Measurements from ENCODE around the gene NKAIN2.
"Not testable (repeated sequence)": the region's sequence is repeated elsewhere in the genome, so short reads cannot be mapped to it uniquely, and the experiment has no call there.

The NKAIN2 gene

DNA sequence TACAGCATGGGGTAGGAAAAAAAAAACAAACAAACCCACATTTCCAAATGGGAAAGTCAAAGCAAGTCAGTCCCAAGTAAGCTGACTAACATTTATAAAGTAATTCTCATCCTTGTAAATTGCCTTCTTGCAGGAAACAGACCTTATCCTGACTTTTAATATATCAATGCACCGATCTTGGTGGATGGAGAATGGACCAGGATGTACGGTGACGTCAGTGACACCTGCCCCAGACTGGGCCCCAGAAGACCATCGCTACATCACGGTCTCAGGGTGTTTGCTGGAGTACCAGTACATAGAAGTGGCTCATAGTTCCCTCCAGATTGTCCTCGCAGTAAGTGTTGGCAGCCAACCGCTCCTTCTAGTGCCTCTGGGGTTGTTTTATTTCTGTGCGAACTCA is 854.4 kb downstream of the NKAIN2 start:
- DNase-seq, result no peak

DNA sequence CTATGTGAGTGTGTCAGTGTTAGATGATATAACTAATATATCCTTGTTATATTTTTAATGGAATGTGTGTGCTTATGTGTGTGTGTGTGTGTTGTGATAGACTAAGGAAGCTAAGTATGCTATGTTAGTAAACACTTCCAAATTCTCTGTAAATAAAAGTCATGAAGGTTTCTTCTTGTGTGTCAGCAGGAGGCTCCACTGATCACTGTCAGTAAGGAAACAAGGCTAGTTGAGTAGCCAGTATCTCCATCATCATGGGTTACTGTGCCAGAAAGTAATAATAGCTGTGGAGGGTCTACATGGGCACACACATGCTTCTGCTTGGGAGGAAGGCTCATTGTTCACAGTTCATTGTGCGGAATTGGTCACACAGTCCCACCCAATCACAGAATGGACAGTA is 855.8 kb downstream of the NKAIN2 start:
- no peak for DNase-seq

DNA sequence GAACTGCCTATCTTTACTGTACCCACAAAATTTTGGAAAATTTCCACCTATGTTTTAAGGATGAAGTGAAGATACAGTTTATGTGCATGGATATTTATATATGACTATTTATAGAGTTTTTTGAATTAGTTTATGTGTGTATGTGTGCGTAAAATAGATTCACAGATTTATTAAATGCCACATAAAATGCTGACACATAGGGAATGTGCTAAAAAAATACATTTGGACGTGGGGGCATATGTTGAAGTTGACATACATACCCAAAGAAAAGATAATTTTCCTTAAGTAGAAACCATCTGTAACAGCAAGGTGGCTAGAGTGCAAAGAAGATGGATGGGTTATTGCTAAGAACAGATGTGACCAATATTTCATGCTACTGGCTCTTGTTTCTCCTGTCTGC is 856.5 kb downstream of the NKAIN2 start:
- DNase-seq, result no peak

DNA sequence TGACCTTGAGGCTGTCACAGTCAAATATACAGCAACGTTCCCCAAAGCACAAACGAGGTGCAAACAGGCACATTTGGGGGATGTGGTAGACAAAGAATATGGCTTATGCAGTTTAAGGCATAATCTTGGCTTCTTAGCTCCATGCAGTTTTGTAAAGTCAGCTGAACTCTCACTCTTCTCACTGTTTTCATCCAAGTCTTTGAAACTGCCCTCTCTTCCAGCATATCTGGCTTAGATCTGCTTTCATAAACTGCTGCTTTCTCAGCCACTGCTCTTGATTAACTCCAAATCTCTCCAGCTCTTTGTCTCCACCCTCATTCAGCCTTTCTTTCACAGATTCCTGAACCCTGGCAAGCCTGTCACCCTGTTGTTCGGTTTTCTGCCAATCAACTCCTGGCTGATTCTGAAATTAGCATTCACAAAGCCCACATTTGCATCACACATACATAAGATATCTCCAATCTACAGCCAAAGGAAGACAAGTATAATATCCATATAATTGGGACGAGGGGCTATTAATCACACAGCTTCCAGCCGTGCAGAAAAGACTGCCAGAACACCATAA is 857.5 kb downstream of the NKAIN2 start:
- DNase-seq, result no peak

DNA sequence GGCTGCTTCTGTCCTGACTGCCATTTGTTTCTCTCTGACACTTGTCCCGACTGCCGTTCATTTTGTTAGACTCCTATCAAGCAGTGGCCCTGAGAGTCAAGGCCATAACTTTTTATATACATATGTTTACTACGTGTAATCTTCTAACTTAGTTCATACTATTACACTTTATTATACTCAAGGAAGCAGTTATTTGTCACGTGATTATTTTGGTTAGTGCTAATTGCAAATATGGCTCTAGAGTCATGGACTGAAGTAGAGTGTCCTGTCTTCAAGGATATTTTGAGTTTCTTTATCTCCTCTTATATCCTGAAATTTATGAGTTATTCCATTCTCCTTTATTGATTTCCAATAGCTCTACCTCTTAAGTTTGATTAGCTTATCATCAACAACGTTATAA is 864.4 kb downstream of the NKAIN2 start:
- DNase-seq, result no peak

DNA sequence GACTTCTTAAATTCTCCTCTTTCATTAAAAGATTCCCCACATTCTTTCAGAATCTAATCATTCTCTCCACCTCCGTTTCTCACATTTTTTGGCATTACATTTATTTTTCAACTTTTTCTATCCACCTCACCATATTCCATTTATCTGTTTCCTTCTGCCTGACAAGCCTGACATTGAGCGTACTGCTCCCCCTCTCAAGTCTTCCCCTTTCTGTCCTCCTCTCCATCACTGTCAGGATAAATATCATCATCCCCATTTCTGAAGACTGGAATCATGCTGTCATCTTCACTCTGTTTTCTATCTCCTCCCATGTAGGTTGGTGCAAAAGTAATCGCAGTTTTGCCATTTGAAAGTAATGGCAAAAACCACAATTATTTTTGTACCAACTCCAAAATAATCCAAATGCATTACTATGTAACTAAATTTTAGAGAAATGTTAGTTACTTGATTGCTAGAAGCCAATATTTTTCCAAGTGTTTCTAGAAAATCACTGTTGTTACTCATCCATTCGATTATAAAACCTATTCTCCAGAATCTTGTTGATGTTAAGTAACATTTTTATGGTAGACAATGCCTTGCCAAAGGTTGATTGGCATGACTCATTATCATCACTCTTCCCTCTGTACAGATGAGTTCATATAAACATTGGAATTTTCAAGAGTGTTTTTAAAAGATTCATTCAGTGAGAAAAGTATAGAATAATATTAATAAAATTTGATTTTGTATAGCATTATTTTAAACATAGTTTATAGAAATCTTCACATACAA is 866.2 kb downstream of the NKAIN2 start:
- no peak for DNase-seq

DNA sequence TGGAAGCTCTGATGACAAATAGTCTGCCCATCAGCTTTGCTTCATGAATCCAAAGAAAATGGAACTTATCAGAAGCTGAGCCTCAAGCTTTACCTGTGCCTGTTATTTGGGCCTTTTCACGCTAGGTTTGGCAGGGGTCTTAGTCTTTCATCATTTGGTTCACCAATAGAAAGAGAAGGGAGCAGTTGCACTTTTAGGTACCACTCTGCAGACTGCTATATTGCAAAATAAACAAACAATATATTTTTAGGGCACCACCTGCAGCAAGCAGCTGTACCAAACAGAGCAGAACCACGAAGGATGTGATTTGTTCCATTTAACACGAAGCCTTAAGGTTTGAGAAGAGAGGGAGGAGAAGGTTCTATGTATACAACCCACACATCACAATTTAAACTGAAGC is 867.1 kb downstream of the NKAIN2 start:
- no peak for DNase-seq

DNA sequence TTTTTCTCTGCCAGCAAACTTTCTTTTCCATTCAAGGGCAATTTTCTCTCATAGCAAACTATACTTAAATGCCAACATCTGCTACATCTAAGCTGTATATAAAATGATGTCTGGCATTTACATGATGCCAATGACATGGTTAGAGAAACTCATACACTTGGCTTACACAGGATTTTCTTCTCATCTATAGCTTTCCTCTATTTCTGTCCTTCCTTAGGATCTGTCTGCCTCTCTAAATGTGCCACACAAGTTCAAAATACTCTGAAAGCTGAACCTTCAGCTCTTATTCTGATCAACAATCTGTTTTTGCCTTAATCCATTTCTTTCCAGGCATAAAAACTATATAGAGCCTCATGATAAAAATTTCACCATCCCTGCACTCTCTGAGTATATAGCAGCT is 867.7 kb downstream of the NKAIN2 start:
- no peak for DNase-seq

DNA sequence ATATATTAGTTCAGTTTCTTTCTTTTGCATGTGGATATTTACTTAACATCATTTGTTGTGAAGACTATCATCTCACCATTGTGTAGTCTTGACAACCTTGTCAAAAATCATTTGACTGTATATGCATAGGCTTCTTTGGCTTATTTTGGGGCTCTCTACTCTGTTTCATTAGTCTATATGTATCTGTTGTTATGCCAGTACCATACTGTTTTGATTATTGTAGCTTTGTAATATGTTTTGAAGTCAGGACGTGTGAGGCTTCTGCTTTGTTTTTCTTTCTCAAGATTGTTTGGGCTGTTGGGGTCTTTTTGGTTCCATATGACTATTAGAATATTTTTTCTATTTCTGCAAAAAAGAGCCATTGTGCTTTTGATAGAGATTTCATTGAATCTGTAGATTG is 870.4 kb downstream of the NKAIN2 start:
- no peak for DNase-seq

DNA sequence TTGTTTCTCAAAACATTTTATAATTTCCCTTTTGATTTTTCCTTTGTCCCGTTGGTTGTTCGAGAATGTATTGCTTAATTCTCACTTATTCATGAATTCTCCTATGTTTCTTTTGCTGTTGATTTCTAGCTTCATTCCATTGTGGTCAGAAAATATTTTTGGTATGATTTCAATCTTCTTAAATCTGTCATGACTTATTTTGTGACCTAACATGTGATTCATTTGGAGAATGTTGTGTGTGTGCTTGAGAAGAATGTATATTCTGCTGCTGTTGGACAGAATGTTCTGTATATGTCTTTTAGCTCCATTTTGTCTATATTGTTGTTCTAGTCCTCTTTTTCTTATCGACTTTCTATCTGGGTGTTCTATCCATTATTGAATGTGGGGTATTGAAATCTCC is 872.4 kb downstream of the NKAIN2 start:
- no peak for DNase-seq

DNA sequence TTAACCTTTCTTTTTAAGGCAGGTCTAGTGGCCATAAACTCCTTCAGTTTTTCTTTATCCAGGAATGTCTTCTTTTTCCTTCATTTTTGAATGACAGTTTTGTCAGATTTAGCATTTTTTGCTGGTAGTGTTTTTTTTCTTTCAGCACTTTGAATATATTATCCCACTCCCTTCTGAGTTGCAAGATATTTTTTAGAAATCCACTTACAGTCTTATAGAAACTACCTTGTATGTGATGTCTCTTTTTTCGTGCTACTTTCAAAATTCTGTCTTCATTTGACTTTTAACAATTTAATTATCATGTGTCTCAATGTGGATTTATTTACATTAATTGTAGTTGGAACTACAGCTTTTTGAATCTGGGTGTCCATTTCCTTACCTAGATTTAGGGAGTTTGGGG is 874.2 kb downstream of the NKAIN2 start:
- DNase-seq, result no peak

DNA sequence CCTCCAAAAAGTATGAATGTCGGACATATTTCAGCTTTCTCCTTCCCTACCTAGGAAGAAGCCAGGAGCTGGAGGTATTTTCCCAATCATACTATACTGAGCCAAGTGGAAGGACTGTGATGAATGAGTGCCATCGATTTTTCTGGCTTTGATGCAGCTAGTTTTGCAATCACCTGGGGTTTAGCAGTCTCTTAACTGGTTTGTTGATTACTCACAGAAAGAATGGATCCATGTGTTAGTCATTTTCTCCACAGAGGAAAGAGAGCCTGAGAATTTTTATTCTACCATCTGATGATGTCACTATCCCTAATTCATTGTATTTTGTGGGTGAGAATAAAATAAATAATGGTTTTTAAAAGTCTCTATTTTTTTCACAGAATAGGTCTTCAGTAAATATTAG is 875.7 kb downstream of the NKAIN2 start:
- DNase-seq, result no peak

DNA sequence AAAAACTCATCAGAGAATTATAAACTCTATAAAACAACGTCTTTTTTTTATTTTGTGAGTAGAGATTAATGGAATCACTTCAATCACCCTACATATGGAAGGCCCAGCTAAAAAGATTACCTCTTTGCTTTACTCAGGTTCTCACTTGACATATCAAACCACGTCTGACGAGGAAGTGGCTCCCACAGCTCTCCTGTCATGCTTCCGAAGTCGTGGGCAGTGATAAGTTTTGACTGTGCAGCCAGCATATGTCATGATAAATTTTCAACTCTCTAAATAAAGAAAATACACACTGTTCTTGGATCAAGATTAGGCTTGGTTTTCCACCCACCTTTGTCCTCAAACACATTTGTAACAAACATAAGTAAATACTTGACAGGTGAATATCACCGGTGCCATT is 879.1 kb downstream of the NKAIN2 start:
- no peak for DNase-seq

DNA sequence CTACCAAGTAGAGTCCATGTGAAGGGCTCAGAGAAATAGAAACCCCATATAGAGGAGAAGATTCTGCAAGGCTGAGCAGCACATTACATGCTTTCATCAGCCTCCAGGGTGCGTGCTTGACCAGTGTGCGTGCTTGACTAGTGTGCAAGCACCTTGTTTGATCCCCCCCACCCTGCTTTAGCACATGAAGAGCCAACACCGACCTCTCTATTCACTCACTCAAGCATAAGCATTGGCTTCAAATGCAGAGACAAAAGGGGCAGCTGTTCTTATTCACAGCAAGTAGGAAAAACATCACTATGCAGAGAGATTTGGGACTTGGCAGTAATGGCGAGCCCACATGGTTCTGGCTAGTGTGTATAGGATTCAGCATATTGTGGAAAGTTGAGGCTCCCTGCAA is 879.8 kb downstream of the NKAIN2 start:
- no peak for DNase-seq

DNA sequence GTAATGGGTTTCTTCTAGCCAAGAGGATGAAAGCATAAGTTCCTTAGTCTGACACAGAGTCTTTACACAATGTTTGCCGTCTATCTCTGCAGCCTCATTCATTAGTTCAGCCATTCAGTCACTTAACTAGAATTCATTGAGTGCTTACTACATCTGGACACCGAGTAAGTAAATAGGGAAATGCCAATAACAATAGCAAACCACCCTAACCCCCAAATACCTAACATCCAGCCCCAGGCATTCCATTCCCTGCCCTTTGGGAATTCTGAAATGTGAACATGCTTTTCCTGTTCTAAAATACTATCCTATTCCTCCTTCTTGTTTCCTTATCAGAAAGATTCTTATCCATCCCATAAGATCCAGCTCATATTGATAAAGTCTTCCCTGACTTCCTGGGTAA is 881.0 kb downstream of the NKAIN2 start:
- no peak for DNase-seq

DNA sequence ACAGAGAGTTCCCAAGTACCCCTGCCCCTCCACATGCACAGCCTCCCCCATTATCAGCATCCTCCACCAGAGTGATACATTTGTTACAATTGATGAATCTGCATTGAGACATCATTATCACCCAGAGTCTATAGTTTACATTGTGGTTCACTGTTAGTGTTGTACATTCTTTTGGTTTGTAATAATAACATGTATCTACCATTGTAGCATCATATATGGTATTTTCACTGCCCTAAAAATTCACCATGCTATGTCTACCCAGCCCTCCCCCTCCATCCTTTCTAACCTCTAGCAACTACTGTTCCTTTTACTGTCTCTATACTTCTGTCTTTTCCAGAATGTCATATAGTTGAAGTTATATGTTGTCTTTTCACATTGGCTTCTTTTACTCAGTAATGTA is 884.7 kb downstream of the NKAIN2 start:
- DNase-seq, result no peak

DNA sequence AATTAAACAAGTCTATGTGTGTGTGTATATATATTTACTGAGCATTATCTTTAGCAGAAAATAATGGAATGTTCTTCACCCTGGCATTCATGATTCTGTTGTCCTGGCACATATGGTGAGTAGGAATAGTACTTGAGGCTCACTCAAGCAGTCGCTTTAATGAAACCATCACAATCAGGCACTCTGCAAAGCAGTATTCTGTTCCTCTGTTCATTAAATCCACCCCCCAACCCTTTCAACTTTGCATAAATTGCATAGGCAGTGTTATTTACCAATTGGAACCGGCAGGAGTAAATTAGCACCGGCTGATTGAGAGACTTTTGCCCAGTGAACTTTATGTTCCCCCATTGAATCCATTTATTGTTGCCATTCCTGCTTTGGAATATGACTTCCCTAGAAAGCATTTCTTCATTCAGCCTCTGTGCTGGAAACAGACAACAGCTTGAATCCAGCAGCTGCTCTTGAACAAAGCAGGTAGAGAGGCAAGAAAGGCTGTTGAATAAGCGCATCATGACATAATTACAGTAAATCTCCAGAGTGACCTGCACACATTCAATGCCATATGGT is 890.6 kb downstream of the NKAIN2 start:
- no peak for DNase-seq

DNA sequence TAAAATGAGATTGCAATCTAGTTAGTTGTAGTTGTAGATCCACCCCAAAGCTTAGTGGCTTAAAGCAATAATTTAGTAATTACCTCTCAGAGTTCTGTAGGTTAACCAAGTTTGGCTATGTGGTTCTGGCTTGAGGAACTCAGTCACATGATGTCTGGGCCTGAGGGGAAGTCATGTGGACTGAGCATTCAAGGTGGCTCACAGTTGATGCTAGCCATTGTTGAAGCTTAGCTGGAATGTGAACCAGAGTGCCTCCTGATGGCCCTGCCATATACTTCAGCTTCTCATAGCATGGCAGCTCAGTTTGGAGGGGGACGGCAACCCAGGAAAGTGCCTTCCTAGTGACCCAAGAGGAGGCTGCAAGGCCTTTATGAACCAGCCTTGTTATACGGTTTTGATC is 895.4 kb downstream of the NKAIN2 start:
- no peak for DNase-seq

DNA sequence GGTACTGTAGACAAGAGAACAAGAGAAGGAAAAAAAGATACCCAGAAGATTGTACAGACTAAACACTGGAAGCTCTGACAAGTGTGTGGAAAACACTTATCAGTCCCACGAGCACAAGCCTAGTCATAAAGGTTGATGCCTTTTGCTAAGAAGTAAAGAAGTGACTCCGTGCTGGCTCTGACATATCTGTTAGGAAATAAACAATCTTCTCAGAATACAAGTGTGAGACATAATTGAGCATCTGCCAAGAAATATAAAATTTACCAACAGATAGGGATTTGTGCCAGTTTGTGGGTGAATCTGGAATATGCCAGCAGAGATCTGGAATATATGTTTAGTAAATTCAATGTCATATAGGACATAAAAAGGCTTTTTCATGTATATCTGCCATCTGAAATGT is 899.9 kb downstream of the NKAIN2 start:
- no peak for DNase-seq

DNA sequence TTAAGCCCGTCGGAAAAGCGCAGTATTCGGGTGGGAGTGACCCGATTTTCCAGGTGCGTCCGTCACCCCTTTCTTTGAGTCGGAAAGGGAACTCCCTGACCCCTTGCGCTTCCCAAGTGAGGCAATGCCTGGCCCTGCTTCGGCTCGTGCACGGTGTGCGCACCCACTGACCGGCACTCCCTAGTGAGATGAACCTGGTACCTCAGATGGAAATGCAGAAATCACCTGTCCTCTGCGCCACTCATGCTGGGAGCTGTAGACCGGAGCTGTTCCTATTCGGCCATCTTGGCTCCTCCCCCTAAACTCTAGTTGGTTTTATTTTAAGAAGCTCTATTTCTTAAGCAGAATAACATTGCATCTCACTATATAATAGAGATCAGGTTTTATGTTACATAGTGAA is 908.9 kb downstream of the NKAIN2 start:
- DNase-seq, result not testable (repeated sequence)

DNA sequence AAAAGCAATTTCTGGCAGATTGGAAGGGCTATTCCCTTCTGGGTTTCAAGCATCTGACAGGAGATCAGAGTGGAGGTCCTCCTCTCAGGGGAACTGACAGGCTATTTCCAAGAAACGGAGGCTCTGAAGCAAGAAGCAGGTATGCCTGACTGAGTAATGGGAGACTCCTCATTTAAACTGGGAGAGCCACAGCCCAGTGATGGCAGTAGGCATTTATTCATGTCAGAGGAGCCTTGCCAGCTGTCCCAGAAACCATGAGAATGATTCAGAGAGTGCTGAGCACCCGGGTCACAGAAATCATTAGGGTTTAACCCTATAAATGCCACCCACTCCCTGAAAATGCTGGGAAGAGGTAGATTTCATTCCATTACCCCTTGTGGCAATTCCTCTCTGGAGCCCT is 911.1 kb downstream of the NKAIN2 start:
- DNase-seq, result no peak

DNA sequence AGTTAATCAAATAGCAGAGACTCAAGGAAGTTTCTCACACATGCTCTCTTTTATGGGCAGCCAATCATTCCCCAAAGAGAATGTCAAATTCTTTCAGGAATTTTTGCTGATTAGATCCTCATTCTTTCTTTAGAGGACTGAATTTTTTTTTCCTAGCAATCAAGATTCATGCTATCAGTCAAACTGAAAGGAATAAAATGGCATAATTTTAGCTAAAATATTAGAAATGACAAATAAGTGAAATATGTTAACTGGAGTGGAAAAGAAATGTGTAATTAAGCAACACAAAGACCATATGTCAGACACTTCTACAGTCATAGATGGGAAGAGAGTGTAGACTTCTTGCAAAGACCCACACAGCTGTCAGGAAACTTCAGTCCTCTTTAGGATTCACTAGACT is 916.2 kb downstream of the NKAIN2 start:
- DNase-seq, result no peak

DNA sequence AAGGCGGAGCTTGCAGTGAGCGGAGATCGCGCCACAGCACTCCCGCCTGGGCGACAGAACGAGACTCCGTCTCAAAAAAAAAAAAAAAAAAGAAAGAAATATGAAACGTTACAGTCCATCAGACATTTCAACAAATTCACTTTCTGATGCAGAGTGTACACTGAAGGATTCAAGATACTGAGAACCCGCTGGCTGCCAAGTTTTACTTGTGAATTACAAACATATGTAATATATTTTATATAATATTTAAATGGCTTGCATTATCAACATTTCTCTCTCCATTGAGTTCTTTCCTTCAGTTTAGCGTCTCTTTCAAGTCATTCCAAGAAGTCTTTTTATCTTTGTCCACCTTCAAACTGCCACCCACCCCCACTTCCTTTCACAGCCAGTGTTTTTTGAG is 917.7 kb downstream of the NKAIN2 start:
- DNase-seq, result no peak

DNA sequence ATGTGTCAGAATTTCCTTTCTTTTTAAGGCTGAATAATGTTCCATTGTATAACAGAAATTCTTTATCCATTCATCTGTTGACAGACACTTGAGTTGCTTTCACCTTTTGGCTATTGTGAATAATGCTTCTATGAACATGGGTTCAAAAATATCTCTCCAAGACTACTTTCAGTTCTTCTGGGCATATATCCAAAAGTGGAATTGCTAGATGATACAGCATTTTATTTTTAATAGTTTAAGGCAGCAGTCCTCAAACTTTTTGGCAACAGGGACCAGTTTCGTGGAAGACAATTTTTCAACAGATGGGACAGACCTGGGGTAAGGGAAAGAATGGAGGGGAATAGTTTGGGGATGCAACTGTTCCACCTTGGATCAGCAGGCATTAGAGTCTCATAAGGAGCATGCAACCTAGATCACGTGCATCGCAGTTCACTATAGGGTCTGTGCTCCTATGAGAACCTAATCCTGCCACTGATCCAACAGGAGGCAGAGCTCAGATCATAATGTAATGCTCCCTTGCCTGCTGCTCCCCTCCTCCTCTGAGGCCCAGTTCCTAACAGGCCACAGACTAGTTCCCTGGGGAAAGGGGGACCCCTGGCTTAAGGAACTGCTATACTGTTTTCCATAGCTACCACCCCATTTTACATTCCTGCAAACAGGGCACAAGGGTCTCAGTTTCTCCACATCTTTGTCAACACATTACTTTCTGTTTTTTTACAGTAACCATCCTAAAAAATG is 918.6 kb downstream of the NKAIN2 start:
- DNase-seq, result no peak
